HepG2 (cell line): Measurements from ENCODE around the gene ARPIN. TPM values are rescaled to one million over a fixed set of nuclear protein-coding genes. Genes with fewer than 3 reads are reported as not detected.

Source experiments
- AGO2 ChIP-seq: fragments of 200-400 bp; formaldehyde crosslinking; optimal IDR thresholded peaks from 2 replicates; pipeline ENCODE3; 2017; ENCODE audit warnings: mild to moderate bottlenecking, low read depth, low read length, moderate library complexity
- DMAP1 ChIP-seq: IDR thresholded peaks from 2 replicates; pipeline ENCODE4 v1.6.1; 2016
- FOXA3 ChIP-seq: IDR thresholded peaks from 2 replicates; pipeline ENCODE4 v1.6.1; 2016; ENCODE audit warnings: missing genetic modification reagents, missing compliant biosample characterization
- FOXK1 ChIP-seq: sonication (generic); formaldehyde crosslinking; IDR thresholded peaks from 2 replicates; pipeline ENCODE4 v1.4.0; 2020; ENCODE audit warnings: low read depth, missing genetic modification reagents, borderline replicate concordance
- PAXIP1 ChIP-seq: sonication (generic); formaldehyde crosslinking; conservative IDR thresholded peaks from 2 replicates; pipeline ENCODE4 v1.4.0; 2020; ENCODE audit warnings: mild to moderate bottlenecking, missing genetic modification reagents, moderate library complexity
- POGZ ChIP-seq: sonication (generic); formaldehyde crosslinking; IDR thresholded peaks from 2 replicates; pipeline ENCODE4 v1.4.0; 2020; ENCODE audit warnings: mild to moderate bottlenecking, missing genetic modification reagents
- SALL1 ChIP-seq: sonication (generic); formaldehyde crosslinking; IDR thresholded peaks from 2 replicates; pipeline ENCODE4 v1.8.0; 2022; ENCODE audit warnings: mild to moderate bottlenecking, missing genetic modification reagents
- TBX2 ChIP-seq: sonication (generic); formaldehyde crosslinking; IDR thresholded peaks from 2 replicates; pipeline ENCODE4 v1.5.0; 2020; ENCODE audit warnings: missing genetic modification reagents, mild to moderate bottlenecking, borderline replicate concordance
- TGIF2 ChIP-seq: IDR thresholded peaks from 2 replicates; pipeline ENCODE4 v1.6.1; 2016; ENCODE audit warnings: control low read depth, missing compliant biosample characterization
- ZIK1 ChIP-seq: sonication (generic); formaldehyde crosslinking; IDR thresholded peaks from 2 replicates; pipeline ENCODE4 v1.5.0; 2020; ENCODE audit warnings: mild to moderate bottlenecking, low read depth, missing genetic modification reagents, borderline replicate concordance
- ZMYM3 ChIP-seq: sonication (generic); formaldehyde crosslinking; IDR thresholded peaks from 2 replicates; pipeline ENCODE4 v1.5.1; 2020; ENCODE audit warnings: mild to moderate bottlenecking, missing genetic modification reagents
- ZNF124 ChIP-seq: sonication (generic); formaldehyde crosslinking; IDR thresholded peaks from 2 replicates; pipeline ENCODE4 v1.4.0; 2020; ENCODE audit warnings: missing genetic modification reagents
- ZNF709 ChIP-seq: sonication (generic); formaldehyde crosslinking; IDR thresholded peaks from 2 replicates; pipeline ENCODE4 v1.5.0; 2020; ENCODE audit warnings: mild to moderate bottlenecking, missing genetic modification reagents
- polyA plus RNA-seq, 8 experiments: library from polyadenylated mRNA; depleted of rRNA in 3 of 8; stranded (reverse) in 7 of 8; unstranded in 1 of 8; fragments of >200 nt; fragmentation: Illumina TruSeq in 4 of 8; extraction: Trizol in 4 of 8; gene quantifications; 2 replicates each; pipeline versions ENCODE4 v1.2.1 to v1.2.3, GENCODE V29; 2011 to 2016; ENCODE audit warnings: low read depth in 4 of 8, missing spikeins in 1 of 8, mixed read lengths in 1 of 8; ENCODE audit not compliant: insufficient read depth in 1 of 8
- total RNA-seq, 5 experiments: library from RNA; depleted of rRNA; stranded (reverse); fragments of >200 nt; fragmentation: Illumina TruSeq; extraction: Trizol; gene quantifications; 2 replicates each; pipeline ENCODE4 v1.2.3, GENCODE V29; 2016; ENCODE audit warnings: low read depth in 1 of 5
- TF ChIP-seq, protein P1 (sequence below): sonication (generic); formaldehyde crosslinking; IDR thresholded peaks from 2 replicates; pipeline ENCODE4 v1.4.0; 2020; ENCODE audit warnings: missing genetic modification reagents
- TF ChIP-seq, protein P2 (sequence below): sonication (generic); formaldehyde crosslinking; IDR thresholded peaks from 2 replicates; pipeline ENCODE4; 2020; ENCODE audit warnings: missing genetic modification reagents, mild to moderate bottlenecking, borderline replicate concordance

Gene ARPIN
- total and polyA plus RNA-seq, 2 of the 13 experiments (the other 11 are each of a cell fraction or from before 2014, with no cell fraction given), result 2.8 to 5.0 TPM

DNA sequence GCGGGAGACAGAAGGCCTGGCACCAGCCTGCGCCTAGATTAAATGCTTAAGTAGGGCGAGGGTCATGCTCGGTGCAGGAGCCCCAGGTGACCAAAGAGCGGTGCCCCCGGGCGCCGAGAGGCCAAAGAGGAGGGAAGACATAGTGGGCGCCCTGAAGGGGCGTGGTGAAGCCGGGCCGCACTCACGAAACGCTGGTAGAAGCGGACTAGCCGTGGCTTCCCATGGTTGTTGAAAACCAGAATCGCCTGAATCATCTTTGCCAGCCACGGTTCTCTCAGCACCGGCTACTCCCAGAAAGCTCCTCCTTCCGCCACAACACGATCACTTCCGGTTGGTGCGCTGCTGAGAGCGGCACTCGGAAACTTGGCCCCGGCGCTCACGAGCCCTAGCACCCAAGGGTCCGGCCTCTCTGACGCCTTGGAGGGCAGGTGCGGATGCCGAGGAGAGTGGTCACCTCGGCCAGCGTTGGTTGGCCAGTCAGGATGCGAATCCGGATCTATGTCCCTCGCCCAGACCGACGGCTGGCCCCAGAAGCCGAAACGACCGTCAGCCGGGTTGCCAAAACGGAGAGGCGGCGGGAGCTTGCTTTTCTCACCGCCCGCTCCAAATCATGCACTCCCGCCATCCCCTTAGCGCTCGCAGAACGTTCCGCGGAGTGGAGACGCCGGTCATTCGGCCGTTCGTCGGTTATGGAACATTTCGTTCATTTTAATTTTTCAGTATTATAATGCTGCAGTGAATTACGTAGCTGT lies 18.9 kb downstream of the ARPIN start, which contains the start of gene AP3S2 (continued):
- TF ChIP-seq FOXK1, result peak; percentile 99
- TF ChIP-seq ZIK1, result peak; percentile 59; the same call in 1 of the 2 replicates
- TF ChIP-seq ZNF709 (CRISPR knock-in tag), result peak; percentile 95; the same call in 1 of the 2 replicates
- peak; percentile 96 for TF ChIP-seq SALL1 (CRISPR knock-in tag)
- TF ChIP-seq FOXA3, result peak; percentile 85
- TF ChIP-seq AGO2, result peak; percentile 63
- peak; percentile 97 for TF ChIP-seq TGIF2 (CRISPR knock-in tag)
- peak; percentile 92 for TF ChIP-seq DMAP1 (CRISPR knock-in tag)
- TF ChIP-seq ZNF124 (CRISPR knock-in tag), result peak; percentile 96
- TF ChIP-seq TBX2 (CRISPR knock-in tag), result peak; percentile 92
- TF ChIP-seq, protein P1, sequence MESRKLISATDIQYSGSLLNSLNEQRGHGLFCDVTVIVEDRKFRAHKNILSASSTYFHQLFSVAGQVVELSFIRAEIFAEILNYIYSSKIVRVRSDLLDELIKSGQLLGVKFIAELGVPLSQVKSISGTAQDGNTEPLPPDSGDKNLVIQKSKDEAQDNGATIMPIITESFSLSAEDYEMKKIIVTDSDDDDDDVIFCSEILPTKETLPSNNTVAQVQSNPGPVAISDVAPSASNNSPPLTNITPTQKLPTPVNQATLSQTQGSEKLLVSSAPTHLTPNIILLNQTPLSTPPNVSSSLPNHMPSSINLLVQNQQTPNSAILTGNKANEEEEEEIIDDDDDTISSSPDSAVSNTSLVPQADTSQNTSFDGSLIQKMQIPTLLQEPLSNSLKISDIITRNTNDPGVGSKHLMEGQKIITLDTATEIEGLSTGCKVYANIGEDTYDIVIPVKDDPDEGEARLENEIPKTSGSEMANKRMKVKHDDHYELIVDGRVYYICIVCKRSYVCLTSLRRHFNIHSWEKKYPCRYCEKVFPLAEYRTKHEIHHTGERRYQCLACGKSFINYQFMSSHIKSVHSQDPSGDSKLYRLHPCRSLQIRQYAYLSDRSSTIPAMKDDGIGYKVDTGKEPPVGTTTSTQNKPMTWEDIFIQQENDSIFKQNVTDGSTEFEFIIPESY (CRISPR knock-in tag), result peak; percentile 77
- TF ChIP-seq POGZ (CRISPR knock-in tag), result peak; percentile 99
- TF ChIP-seq PAXIP1 (CRISPR knock-in tag), result peak; percentile 63; the same call in 1 of the 2 replicates
- TF ChIP-seq, protein P2, sequence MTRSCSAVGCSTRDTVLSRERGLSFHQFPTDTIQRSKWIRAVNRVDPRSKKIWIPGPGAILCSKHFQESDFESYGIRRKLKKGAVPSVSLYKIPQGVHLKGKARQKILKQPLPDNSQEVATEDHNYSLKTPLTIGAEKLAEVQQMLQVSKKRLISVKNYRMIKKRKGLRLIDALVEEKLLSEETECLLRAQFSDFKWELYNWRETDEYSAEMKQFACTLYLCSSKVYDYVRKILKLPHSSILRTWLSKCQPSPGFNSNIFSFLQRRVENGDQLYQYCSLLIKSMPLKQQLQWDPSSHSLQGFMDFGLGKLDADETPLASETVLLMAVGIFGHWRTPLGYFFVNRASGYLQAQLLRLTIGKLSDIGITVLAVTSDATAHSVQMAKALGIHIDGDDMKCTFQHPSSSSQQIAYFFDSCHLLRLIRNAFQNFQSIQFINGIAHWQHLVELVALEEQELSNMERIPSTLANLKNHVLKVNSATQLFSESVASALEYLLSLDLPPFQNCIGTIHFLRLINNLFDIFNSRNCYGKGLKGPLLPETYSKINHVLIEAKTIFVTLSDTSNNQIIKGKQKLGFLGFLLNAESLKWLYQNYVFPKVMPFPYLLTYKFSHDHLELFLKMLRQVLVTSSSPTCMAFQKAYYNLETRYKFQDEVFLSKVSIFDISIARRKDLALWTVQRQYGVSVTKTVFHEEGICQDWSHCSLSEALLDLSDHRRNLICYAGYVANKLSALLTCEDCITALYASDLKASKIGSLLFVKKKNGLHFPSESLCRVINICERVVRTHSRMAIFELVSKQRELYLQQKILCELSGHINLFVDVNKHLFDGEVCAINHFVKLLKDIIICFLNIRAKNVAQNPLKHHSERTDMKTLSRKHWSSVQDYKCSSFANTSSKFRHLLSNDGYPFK (CRISPR knock-in tag), result peak; percentile 97
- TF ChIP-seq ZMYM3 (CRISPR knock-in tag), result peak; percentile 92
